IMR-90 (cell line): Measurements from ENCODE around the gene MB21D2.

Experiments
- CEBPB ChIP-seq: IDR thresholded peaks from 2 replicates; pipeline ENCODE4 v1.6.1; 2012; ENCODE audit warnings: low read depth, low read length, improper control_type of control experiment
- CHD1 ChIP-seq: IDR thresholded peaks from 2 replicates; pipeline ENCODE4 v1.6.1; 2012; ENCODE audit warnings: low read depth, low read length, improper control_type of control experiment
- MAFK ChIP-seq: IDR thresholded peaks from 2 replicates; pipeline ENCODE4 v1.6.1; 2012; ENCODE audit warnings: low read depth, low read length, improper control_type of control experiment
- MAZ ChIP-seq: IDR thresholded peaks from 2 replicates; pipeline ENCODE4 v1.6.1; 2012; ENCODE audit warnings: low read depth, mild to moderate bottlenecking, low read length, improper control_type of control experiment, moderate library complexity, borderline replicate concordance
- MXI1 ChIP-seq: IDR thresholded peaks from 2 replicates; pipeline ENCODE4 v1.6.1; 2012; ENCODE audit warnings: low read depth, mild to moderate bottlenecking, low read length, moderate library complexity, borderline replicate concordance
- NFE2L2 ChIP-seq: fragments of 150-350 bp; IDR thresholded peaks from 2 replicates; pipeline ENCODE4 v1.6.1; 2016; ENCODE audit warnings: low read depth, mild to moderate bottlenecking, low read length
- POLR2A ChIP-seq: IDR thresholded peaks from 2 replicates; pipeline ENCODE4 v1.6.1; 2012; ENCODE audit warnings: mild to moderate bottlenecking, low read depth, low read length
- RAD21 ChIP-seq: IDR thresholded peaks from 2 replicates; pipeline ENCODE4 v1.6.1; 2012; ENCODE audit warnings: low read length, improper control_type of control experiment
- RCOR1 ChIP-seq: IDR thresholded peaks from 2 replicates; pipeline ENCODE4 v1.6.1; 2012; ENCODE audit warnings: mild to moderate bottlenecking, low read length, improper control_type of control experiment; ENCODE audit not compliant: insufficient replicate concordance
- RFX5 ChIP-seq: IDR thresholded peaks from 2 replicates; pipeline ENCODE4 v1.8.0; 2012; ENCODE audit warnings: low read depth, mild to moderate bottlenecking, low read length, moderate library complexity
- SMC3 ChIP-seq: fragments of 150-350 bp; IDR thresholded peaks from 2 replicates; pipeline ENCODE4 v1.6.1; 2016; ENCODE audit warnings: low read depth, mild to moderate bottlenecking, antibody characterized with exemption, low read length, moderate library complexity
- USF2 ChIP-seq: fragments of 150-350 bp; IDR thresholded peaks from 2 replicates; pipeline ENCODE4 v1.6.1; 2017; ENCODE audit warnings: mild to moderate bottlenecking, antibody characterized with exemption, low read length, low read depth
- TF ChIP-seq, protein P1 (sequence below): conservative IDR thresholded peaks from 2 replicates; pipeline ENCODE4 v1.5.1; 2012; ENCODE audit warnings: mild to moderate bottlenecking, low read depth, low read length, improper control_type of control experiment
- TF ChIP-seq, protein P2 (sequence below): fragments of 150-350 bp; IDR thresholded peaks from 2 replicates; pipeline ENCODE4 v1.6.1; 2016; ENCODE audit warnings: low read depth, mild to moderate bottlenecking, low read length, moderate library complexity, borderline replicate concordance

DNA sequence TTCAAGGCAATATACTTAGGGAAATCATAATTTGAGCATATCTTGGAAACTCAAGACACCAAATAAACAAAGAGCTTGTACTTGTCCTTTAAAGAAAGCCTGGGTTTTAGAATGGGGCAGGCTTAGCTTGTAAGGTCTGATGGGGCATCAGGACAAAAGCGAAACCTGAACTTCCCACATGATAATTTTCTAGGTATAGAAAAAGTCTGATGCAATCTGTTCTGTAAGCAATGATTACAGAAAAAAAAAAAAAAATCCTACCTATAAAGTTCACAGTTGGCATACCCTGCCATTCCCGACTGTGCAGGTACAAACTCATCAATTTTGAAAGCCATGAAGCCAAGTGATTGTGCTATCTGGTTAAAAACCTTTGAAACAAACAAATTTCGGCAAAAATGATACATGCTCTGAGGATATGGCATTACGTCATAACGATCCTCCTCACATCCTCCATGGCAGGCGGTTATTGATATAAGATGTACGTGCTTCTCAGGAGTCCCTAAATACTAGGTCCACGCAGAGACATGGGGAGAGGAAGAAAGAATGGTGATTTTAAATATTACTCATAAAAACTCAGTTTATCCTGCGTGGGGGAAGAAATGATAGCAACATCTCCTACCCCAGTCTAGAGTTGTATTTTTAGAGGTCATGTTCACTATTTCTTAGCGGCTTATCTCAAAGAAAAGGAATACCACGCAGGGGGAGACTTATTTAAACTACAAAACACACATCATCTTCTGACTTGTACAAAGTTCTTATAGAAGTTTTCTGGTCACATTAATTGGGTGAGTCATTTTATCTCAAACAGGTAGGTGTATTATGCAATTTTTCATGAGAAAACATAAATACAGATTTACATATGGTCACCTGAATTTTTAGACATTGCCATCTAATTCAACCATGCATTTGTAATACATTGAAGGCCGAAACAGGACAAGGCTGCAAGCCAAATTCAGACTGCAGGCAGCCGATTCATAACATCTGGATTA, 27.0 kb downstream of the MB21D2 start:
- no peak for TF ChIP-seq POLR2A
- no peak for TF ChIP-seq MAFK
- TF ChIP-seq USF2 = no peak
- TF ChIP-seq, protein P1, sequence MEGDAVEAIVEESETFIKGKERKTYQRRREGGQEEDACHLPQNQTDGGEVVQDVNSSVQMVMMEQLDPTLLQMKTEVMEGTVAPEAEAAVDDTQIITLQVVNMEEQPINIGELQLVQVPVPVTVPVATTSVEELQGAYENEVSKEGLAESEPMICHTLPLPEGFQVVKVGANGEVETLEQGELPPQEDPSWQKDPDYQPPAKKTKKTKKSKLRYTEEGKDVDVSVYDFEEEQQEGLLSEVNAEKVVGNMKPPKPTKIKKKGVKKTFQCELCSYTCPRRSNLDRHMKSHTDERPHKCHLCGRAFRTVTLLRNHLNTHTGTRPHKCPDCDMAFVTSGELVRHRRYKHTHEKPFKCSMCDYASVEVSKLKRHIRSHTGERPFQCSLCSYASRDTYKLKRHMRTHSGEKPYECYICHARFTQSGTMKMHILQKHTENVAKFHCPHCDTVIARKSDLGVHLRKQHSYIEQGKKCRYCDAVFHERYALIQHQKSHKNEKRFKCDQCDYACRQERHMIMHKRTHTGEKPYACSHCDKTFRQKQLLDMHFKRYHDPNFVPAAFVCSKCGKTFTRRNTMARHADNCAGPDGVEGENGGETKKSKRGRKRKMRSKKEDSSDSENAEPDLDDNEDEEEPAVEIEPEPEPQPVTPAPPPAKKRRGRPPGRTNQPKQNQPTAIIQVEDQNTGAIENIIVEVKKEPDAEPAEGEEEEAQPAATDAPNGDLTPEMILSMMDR = no peak
- TF ChIP-seq CEBPB = peak; percentile 27
- TF ChIP-seq MXI1 = no peak
- TF ChIP-seq CHD1 = no peak
- TF ChIP-seq, protein P2, sequence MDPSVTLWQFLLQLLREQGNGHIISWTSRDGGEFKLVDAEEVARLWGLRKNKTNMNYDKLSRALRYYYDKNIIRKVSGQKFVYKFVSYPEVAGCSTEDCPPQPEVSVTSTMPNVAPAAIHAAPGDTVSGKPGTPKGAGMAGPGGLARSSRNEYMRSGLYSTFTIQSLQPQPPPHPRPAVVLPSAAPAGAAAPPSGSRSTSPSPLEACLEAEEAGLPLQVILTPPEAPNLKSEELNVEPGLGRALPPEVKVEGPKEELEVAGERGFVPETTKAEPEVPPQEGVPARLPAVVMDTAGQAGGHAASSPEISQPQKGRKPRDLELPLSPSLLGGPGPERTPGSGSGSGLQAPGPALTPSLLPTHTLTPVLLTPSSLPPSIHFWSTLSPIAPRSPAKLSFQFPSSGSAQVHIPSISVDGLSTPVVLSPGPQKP = no peak
- no peak for TF ChIP-seq RAD21
- no peak for TF ChIP-seq NFE2L2
- TF ChIP-seq MAZ = no peak
- TF ChIP-seq RCOR1 = no peak
- no peak for TF ChIP-seq SMC3
- TF ChIP-seq RFX5 = no peak
